ENCODE results near the gene ENOX1. TPM values are rescaled to one million over a fixed set of nuclear protein-coding genes. Genes with fewer than 3 reads are reported as not detected.

ENOX1 gene
- total RNA-seq, 1 donor from 2014 or later: 0.18 TPM

DNA sequence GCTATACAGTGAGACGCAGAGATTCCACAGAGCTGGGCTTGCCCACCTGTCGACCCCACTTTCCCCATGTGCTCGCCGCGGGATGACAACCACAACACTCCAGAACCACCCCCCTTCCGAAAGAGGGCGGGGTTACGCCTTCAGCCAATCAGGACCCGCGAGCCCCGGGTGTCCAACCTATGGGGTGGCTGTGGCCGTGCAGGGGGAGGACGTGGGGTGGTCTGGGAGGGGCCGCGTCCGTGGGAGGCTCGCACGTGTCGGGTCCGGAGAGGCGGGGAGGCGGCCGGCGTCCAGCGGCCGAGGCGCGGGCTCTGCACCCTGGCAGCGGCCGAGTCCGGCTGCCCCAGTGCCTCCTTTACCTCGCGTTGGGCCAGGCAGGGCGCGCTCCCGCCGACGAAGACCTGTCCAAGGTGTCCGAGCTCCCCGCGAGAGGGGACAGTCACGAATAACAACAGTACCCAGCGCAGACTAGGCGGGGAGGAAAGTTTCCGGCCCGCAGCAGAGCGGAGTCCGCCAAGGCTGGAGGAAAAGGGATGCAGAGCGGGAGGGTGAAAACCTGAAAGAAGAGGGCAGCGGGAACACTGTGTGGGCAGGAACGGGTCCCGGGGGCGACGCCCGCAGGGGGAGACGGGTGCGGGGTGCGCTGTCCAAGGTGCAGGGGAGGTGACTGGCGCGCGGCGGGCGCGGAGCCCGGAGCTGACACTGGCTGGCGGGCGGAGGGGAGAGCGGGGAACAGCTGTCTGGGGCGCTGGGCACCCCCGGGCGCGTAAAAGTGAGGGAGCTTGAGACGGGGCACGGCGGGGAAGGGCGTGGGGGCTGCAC, 911 bp downstream of the ENOX1 start:
- DNase-seq (ENCODE audit: low spot score) (peak; percentile 50), ATAC-seq (peak; percentile 63)

DNA sequence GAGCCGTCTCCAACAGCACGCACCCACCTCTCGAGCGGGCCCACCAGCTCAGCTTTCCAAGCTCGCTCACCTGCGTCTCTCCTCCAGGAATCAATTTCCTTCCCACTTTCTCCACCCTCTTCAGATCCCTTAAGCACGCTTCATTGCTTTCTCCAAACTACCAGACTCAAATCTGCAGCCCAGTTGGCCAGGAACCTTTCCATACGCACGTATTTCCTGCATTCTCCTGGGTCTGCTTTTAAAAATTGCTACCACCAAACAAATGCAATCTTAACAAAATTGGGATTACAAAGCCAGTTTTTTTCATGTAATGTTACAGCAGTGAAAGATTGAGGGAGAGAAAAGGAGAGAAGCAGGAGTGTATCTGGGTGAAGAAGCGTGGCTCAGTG, 1.5 kb downstream of the ENOX1 start:
- DNase-seq (ENCODE audit: low spot score) (no peak), ATAC-seq (no peak)

- DNase-seq (ENCODE audit: low spot score) (no peak), ATAC-seq (no peak)
These were observed 2.3 kb downstream of the ENOX1 start for GRCh38 chr13:43784496-43784895.

DNA sequence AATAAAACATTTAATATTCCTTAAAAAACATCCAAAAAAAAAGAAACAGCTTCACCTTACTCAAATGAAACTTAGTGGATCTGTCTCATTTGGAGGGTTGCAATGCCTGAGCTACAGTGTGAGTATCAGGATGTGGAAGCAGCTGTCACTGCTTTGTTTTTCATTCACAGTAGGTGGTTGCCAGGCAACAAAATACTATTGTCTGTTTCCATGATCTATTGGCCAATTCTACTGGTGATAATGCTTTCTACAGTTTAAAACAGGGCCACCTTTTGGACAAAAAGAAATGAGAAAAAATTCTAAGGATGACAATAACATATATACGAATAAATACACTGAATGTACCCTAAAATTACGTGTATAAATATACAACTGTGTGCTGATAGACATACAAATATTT, 3.0 kb downstream of the ENOX1 start:
- DNase-seq (ENCODE audit: low spot score): no peak
- ATAC-seq: no peak

DNA sequence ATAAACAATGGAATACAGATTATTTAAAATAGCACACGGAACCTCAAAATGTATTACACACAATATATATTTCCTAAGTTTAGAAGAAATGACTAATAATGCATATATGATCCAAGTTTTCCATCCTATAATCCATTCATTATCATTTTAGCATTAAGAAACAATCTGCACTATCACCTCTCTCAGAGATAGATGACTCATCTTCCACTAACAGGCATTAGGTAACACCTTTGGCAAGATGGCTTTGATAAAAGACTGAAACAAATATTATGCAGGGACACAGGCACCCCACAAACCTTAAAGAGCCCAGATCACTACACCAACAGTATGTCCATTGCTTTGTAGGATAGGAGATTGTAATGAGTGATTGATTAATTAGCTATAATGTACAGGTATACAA, 4.1 kb downstream of the ENOX1 start:
- ATAC-seq (no peak), DNase-seq (ENCODE audit: low spot score) (no peak)

DNA sequence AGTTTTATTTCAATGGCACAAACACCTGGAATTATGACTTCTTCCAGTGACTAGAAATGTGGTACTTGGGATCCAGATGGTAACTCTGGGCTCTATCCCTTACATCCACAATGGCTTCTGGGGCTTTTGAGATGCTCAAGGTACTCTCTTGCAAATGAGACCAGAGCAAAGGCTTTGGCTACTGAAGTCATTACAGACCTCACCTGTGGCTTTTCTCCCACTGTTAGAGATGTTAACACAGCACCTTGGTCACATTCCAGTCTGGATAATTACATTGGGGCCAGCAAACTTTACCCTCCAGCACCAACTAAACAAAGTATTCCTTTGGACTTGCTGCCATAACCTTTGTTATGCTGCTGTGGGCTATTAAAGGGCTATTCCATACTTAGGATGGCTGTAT, 6.1 kb downstream of the ENOX1 start:
- no peak for ATAC-seq
- DNase-seq (ENCODE audit: low spot score): no peak

- DNase-seq (ENCODE audit: low spot score): no peak
- no peak for ATAC-seq
These were observed 10.2 kb downstream of the ENOX1 start for GRCh38 chr13:43776501-43777079.

GRCh38 chr13:43776006-43776405, 10.8 kb downstream of the ENOX1 start:
- DNase-seq (ENCODE audit: low spot score) (no peak), ATAC-seq (no peak)

GRCh38 chr13:43773602-43774001, 13.2 kb downstream of the ENOX1 start:
- DNase-seq (ENCODE audit: low spot score) (no peak), ATAC-seq (no peak)

- ATAC-seq (no peak), DNase-seq (ENCODE audit: low spot score) (no peak)
These were observed 15.9 kb downstream of the ENOX1 start for GRCh38 chr13:43770871-43771270.

DNA sequence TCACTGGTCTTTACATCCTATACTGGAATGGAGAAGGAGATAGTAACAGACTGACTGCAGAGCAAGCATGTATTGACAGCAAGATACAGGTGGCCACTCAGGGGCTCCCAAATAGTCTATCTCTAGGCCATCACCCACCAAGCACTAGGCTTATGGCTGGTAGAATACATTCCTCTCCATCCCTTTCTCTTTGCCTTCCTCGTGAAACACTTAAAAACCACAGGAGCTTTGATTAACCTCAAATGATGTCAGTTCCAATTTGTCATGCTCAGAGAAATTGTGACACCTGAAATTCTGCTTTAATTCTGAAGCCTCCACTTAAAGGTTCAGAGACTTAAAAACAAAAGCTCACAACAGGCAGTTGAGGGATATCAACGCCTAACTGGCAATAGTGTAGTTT, 17.2 kb downstream of the ENOX1 start:
- DNase-seq (ENCODE audit: low spot score): no peak
- no peak for ATAC-seq

GRCh38 chr13:43767341-43767931, 19.3 kb downstream of the ENOX1 start:
- DNase-seq (ENCODE audit: low spot score) (no peak), ATAC-seq (no peak)

- DNase-seq (ENCODE audit: low spot score): no peak
- ATAC-seq: no peak
These were observed 20.0 kb downstream of the ENOX1 start for GRCh38 chr13:43766725-43767124.

DNA sequence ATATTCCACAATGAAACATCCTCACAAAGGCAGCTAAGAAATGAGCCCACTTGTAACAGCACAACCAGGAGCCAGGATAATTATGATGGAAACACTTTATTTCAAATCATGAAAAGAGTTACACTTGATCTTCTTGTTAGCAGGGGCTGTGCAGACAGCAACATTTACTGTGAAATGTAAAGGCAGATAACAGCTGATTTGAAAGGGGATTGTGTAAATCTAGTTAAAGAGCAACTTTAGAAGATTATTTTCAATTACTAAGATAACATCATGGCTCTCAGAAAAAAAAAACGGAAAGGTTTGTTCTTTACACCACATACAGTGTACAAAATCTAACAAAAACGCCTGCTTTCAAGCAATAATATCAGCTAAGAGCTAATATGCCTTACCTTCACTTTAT, 22.4 kb downstream of the ENOX1 start:
- ATAC-seq (no peak), DNase-seq (ENCODE audit: low spot score) (no peak)

GRCh38 chr13:43763143-43763759, 23.5 kb downstream of the ENOX1 start:
- ATAC-seq (no peak), DNase-seq (ENCODE audit: low spot score) (no peak)

DNA sequence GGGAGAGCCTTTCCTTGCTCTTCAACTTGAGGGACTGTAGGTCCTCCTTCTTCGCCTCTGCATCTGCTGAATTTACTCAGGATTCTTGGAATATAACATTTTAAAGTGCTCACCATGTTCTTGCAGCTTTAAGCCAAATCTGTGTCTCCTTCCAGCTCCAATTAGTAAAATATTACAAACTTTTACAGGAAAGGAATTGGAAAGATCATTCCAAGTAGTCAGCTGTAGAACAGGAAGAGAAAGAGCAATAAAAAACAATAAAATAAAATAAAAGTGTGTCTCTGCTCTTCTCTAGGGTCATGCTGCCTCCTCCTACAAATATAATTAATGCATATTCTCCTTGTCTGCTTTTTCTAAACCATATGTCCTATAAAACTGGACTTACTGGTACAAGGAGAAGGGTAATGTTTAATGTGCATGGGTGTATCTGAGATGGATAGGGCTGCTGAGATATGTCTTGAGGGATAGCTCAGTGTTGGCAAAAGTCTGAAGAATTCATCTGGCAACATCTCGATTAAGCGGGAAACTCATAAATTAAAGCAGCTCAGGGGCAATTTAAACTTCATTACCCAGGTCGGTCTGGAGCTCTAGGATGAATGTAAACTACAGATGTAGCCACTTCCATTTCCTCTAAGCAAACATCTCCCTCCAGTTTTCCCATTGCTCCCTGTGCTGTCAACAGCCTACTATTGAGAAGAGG, 25.0 kb downstream of the ENOX1 start:
- ATAC-seq (no peak), DNase-seq (ENCODE audit: low spot score) (no peak)

GRCh38 chr13:43760257-43760656, 26.5 kb downstream of the ENOX1 start:
- ATAC-seq (no peak), DNase-seq (ENCODE audit: low spot score) (no peak)

DNA sequence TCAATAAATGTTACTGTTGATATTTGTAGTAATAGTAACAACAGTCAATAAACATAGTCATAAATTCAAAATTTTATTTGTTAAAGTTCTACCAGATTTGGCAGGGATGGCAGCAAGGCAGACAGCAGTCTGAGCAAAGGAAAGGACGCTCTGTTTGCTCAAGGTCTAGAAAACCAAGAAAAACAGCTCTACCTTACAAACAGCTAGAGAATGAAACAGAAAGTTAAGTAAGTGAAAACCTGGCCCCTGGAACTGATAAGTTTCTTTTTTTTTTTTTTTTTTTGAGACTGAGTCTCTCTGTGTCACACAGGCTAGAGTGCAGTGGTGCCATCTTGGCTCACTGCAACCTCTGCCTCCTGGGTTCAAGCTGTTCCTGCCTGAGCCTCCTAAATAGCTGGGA, 27.9 kb downstream of the ENOX1 start:
- DNase-seq (ENCODE audit: low spot score) (no peak), ATAC-seq (no peak)

- ATAC-seq: no peak
- no peak for DNase-seq (ENCODE audit: low spot score)
These were observed 29.5 kb downstream of the ENOX1 start for GRCh38 chr13:43757266-43757665.

GRCh38 chr13:43755844-43756243, 30.9 kb downstream of the ENOX1 start:
- no peak for ATAC-seq
- no peak for DNase-seq (ENCODE audit: low spot score)

DNA sequence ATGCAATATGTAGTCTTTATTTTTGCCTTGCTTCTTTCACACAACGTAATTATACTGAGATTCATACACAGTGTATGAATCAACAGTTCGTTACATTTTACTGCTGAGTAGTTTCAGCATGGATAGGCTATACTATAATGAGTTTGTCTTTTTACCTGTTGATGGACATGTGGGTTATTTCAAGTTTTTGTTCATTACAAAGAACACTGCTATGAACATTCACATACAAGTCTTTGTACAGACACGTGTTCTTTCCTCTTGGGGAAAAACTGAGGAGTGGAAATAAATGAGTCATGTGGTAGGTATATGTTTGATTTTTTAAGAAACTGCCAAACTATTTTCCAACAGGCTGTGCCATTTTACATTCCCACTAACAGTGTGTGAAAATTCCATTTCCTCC, 35.1 kb downstream of the ENOX1 start:
- DNase-seq (ENCODE audit: low spot score) (no peak), ATAC-seq (no peak)
